Subcutaneous adipose tissue (tissue), 4 donors: Measurements from ENCODE around the gene MROH9. TPM values are rescaled to one million over a fixed set of nuclear protein-coding genes. Genes with fewer than 3 reads are reported as not detected.

Experiments used
- total RNA-seq, 4 donors: library from RNA; depleted of rRNA; stranded (reverse); fragments of >200 nt; gene quantifications; one replicate each; pipeline ENCODE4 v1.1.0, GENCODE V29; 2016
- TF ChIP-seq, protein P1 (sequence below): fragments of 450-650 bp; IDR thresholded peaks from one replicate; pipeline ENCODE4 v1.5.1; 2016; ENCODE audit warnings: low read depth, mild to moderate bottlenecking, control low read depth, antibody characterized with exemption, moderate library complexity

The MROH9 gene
- total RNA-seq, 4 donors from 2014 or later: not detected

DNA sequence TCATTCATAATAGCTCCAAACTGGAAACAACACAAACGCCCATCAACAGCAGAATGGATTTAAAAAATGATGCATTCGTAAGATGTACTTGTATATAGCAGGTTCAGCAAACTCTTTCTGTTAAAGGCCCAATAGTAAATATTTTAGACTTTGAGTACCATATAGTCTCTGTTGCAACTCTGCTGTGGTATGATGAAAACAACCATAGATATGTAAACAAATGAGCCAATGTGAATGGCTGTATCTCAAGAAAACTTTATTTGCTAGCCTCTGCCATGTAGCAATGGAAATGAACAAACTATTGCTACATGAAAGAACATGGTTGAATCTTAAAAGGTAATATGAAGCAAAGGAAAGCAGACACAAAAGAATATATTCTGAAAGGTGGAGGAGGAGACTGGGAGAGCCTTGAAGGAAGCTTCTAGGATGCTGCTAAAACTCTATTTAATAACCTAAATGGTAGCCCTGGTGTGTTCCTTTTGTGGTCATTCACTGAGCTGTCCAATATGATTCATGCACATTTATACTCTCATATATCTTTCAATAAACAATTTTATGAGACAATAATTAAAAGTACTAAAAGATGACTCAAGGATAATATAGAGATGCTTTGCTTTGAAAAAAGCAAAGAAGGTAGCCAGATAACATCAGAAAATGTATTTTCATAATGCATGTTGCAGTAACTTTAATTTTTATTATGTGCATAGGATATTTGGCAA, 126.2 kb downstream of the MROH9 start:
- TF ChIP-seq, protein P1, sequence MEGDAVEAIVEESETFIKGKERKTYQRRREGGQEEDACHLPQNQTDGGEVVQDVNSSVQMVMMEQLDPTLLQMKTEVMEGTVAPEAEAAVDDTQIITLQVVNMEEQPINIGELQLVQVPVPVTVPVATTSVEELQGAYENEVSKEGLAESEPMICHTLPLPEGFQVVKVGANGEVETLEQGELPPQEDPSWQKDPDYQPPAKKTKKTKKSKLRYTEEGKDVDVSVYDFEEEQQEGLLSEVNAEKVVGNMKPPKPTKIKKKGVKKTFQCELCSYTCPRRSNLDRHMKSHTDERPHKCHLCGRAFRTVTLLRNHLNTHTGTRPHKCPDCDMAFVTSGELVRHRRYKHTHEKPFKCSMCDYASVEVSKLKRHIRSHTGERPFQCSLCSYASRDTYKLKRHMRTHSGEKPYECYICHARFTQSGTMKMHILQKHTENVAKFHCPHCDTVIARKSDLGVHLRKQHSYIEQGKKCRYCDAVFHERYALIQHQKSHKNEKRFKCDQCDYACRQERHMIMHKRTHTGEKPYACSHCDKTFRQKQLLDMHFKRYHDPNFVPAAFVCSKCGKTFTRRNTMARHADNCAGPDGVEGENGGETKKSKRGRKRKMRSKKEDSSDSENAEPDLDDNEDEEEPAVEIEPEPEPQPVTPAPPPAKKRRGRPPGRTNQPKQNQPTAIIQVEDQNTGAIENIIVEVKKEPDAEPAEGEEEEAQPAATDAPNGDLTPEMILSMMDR: no peak

DNA sequence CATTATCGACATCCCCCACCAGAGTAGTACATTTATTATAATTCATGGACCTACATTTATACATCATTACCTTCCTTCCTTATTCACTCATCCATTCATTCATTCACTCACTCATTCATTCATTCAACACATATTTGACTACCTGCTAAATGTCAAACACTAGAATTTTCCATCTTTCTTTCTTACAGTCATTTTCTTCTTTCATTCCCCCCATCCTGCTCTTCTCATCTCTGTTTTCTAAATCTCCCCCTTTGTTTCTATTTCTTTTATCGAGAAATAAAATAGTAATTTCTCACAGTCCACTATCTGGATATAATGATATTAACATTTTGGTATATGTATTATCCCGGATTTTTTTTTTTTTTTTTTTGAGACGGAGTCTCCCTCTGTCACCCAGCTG, 127.6 kb downstream of the MROH9 start:
- TF ChIP-seq, protein P1: no peak

DNA sequence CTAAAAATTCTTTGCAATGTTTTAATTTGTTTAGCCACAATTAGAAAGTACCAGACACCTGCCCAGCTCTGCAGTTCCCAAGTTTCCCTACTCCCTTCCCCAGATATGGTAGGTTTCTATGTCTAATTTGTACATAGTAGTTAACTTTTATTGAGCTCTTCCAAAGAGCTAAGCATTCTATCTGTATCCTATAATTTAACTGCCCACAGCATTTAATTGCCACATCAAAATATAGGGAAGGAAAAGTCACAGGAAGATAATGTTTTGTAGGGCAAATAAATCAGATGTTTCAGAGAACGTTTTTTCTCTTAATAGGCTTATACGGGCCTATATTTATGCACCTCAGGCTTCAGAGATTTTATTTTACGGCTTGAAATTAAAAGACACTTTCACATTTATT, 139.7 kb downstream of the MROH9 start:
- TF ChIP-seq, protein P1: no peak

DNA sequence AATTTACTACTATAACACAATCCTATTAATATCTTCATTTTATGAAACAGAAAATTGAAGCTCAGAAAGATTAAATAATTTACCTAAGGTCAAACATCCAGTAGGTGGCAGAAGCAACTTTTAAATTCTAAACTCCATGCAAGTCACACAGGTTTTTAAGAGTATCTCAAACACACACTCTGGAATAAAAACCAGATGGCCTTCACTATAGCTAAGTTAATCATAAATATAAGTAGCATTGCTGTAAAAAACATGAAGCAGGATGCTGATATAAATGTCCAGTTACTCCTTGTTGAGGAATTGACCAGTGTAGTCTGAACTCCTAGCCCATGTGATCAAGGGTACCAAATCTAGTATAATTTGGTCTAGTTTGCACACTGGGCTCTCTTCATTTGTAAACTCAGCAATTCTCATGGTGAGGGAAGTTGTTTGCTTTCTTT, 146.0 kb downstream of the MROH9 start:
- TF ChIP-seq, protein P1: no peak

DNA sequence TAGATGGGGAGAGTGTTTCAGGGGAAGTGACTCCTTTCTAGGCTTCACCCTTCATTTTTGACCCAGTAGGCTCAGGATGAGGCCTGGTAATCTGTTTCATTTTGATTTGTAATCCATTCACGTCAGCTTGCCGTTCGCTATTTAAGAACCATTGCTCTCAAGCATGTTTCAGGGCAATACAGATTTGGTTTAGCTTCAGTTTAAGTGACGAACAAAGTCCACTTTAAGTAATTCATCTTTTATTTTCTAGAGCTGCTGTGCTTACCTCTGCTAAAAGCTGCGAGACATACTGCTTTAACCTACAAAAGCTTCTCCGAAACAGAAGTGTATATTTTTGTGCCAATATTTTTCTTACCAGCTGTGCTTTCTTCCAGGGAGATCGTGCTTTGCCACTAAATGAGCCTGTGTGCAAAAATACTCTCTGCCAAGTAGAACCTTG, 146.4 kb downstream of the MROH9 start:
- TF ChIP-seq, protein P1: no peak

DNA sequence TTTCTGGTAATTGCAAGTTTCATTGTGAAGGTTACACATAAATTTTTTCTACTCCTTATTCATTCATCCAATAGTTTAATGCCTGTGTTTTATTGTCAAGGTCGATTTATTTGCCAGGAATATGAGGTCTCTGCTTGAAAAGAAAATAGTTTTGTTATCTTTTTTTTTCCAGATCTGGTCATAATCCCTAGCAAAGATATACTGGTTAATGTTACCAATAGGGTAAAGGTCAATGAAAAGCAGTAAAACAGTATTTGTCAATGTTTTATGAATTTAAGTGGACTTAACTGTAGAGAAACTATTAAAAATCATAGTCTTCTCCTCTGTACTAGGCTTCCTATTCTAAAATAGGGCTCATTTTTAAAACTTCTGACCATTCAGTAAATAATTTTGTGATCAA, 147.3 kb downstream of the MROH9 start:
- TF ChIP-seq, protein P1: no peak

DNA sequence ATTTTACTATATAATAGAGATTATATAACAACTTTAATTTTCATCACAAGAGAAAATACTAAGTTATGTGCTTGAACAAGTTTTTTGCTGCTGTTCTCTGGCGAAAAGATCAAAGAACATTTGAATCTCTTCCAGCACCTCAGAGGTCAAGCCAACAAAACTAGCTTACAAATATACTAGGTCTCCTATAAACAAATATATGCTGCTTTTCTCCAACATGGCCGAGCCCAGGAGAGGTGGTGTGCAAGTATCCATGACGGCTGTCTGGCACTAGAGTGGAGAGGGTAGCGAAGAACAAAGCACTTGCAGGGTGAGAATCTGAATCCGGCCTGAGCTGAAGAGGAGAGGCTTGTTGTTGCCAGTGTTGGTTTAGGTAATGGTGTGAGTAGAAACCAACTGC, 147.9 kb downstream of the MROH9 start:
- TF ChIP-seq, protein P1: no peak
